ENCODE results near the gene VPS11.
A peak's percentile ranks its signal among the peaks of the same experiment; 100 is the strongest.

The VPS11 gene

DNA sequence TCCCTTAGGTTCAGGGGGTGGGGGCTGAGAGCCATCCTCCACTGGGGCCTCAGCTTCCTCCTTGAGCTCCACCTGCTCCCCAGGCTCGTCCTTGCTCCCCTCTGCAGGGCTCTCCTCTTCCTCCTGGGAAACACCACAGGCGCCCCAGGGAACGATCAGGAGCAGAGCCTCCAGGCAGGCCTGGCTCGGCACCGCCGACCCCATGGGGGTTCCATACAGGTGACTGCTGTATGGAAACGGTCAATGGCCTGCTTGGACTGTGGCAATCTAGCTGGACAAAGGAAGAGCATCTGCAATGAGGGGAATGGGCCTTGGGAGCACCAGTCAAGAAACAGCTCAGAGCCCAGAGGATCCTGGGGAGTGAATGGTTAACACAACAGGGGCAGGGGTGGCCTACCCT is 18.5 kb upstream of the VPS11 start:
- POLR2A ChIA-PET = no interaction called here
- no peak for TF ChIP-seq TARDBP (IDR thresholded peaks at IDR 0.05)
- CTCF ChIA-PET = no interaction called here
- no peak for DNase-seq (ENCODE audit: extremely low spot score)

GRCh38 chr11:119051440-119052162 is 16.0 kb upstream of the VPS11 start:
- ChIA-PET POLR2A (interaction anchor here (0.9 kb wide), 1 partner anchor 266 kb away, joined by 3 read pairs; the partner anchor contains the start of gene MCAM), CTCF (no interaction called here)
- TF ChIP-seq TARDBP (IDR thresholded peaks at IDR 0.05) (no peak), LEF1 (IDR thresholded peaks at IDR 0.05; ENCODE audit: borderline replicate concordance) (no peak), ELF4 (IDR thresholded peaks at IDR 0.05) (no peak), L3MBTL2 (conservative IDR thresholded peaks at IDR 0.05) (no peak), BHLHE40 (IDR thresholded peaks at IDR 0.05; ENCODE audit: borderline replicate concordance) (no peak), SP1 (IDR thresholded peaks at IDR 0.05) (no peak), CTBP1 (IDR thresholded peaks at IDR 0.05; ENCODE audit: borderline replicate concordance) (no peak), SUZ12 (IDR thresholded peaks at IDR 0.05) (no peak), FOXM1 (IDR thresholded peaks at IDR 0.05; ENCODE audit: borderline replicate concordance) (no peak), ARNT (IDR thresholded peaks at IDR 0.05) (no peak), FOXK2 (IDR thresholded peaks at IDR 0.05) (no peak), ZNF384 (IDR thresholded peaks at IDR 0.05) (no peak)
- TF ChIP-seq, protein P1, sequence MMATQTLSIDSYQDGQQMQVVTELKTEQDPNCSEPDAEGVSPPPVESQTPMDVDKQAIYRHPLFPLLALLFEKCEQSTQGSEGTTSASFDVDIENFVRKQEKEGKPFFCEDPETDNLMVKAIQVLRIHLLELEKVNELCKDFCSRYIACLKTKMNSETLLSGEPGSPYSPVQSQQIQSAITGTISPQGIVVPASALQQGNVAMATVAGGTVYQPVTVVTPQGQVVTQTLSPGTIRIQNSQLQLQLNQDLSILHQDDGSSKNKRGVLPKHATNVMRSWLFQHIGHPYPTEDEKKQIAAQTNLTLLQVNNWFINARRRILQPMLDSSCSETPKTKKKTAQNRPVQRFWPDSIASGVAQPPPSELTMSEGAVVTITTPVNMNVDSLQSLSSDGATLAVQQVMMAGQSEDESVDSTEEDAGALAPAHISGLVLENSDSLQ (IDR thresholded peaks at IDR 0.05) = no peak
- DNase-seq (ENCODE audit: extremely low spot score) = no peak

- TF ChIP-seq FOXA1 (IDR thresholded peaks at IDR 0.05) (no peak), LEF1 (IDR thresholded peaks at IDR 0.05; ENCODE audit: borderline replicate concordance) (no peak), HDGF (IDR thresholded peaks at IDR 0.05; ENCODE audit: borderline replicate concordance) (no peak), CTBP1 (IDR thresholded peaks at IDR 0.05; ENCODE audit: borderline replicate concordance) (no peak), ARNT (IDR thresholded peaks at IDR 0.05) (no peak), SP1 (IDR thresholded peaks at IDR 0.05) (no peak), TARDBP (IDR thresholded peaks at IDR 0.05) (no peak), ELF4 (IDR thresholded peaks at IDR 0.05) (no peak), NFRKB (IDR thresholded peaks at IDR 0.05) (no peak), FOXM1 (IDR thresholded peaks at IDR 0.05; ENCODE audit: borderline replicate concordance) (no peak), ZNF384 (IDR thresholded peaks at IDR 0.05) (no peak), FOXK2 (IDR thresholded peaks at IDR 0.05) (no peak), SUZ12 (IDR thresholded peaks at IDR 0.05) (no peak), BHLHE40 (IDR thresholded peaks at IDR 0.05; ENCODE audit: borderline replicate concordance) (no peak), L3MBTL2 (conservative IDR thresholded peaks at IDR 0.05) (no peak)
- TF ChIP-seq, protein P1 (IDR thresholded peaks at IDR 0.05) = no peak
- POLR2A ChIA-PET = no interaction called here
- no peak for DNase-seq (ENCODE audit: extremely low spot score)
- CTCF ChIA-PET = no interaction called here
Observed at GRCh38 chr11:119052163-119052814, 15.3 kb upstream of the VPS11 start.

DNA sequence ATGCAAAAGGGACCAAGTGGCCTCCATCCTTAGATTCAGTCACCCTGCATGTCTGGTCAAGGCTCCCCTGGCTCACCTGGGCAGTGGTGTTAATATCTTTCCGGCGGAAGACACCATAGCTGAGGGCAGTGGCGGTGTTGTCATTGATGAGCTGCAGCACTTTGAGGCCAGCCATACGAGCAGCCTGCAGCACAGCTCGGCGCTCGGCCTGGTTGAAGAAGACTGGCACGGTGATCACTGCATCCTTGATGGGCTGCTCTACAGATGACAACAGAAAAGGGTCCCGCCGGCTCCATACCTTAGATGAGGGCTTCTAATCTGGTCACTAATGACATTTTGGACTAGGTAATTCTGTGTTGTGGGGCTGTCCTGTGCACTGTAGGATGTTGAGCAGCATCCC is 13.2 kb upstream of the VPS11 start:
- DNase-seq (ENCODE audit: extremely low spot score) = no peak
- TF ChIP-seq FOXM1 (IDR thresholded peaks at IDR 0.05; ENCODE audit: borderline replicate concordance) (no peak), L3MBTL2 (conservative IDR thresholded peaks at IDR 0.05) (no peak), CTBP1 (IDR thresholded peaks at IDR 0.05; ENCODE audit: borderline replicate concordance) (no peak), TARDBP (IDR thresholded peaks at IDR 0.05) (no peak), FOXA1 (IDR thresholded peaks at IDR 0.05) (no peak), SUZ12 (IDR thresholded peaks at IDR 0.05) (no peak), ZNF384 (IDR thresholded peaks at IDR 0.05) (no peak), LEF1 (IDR thresholded peaks at IDR 0.05; ENCODE audit: borderline replicate concordance) (no peak), SP1 (IDR thresholded peaks at IDR 0.05) (no peak)
- TF ChIP-seq, protein P1 (IDR thresholded peaks at IDR 0.05) = no peak
- ChIA-PET CTCF (no interaction called here), POLR2A (interaction anchor here (2.7 kb wide), 1 partner anchor 41 kb away, joined by 17 read pairs; a partner anchor contains a TSS)

- CTCF ChIA-PET = interaction anchor here (0.8 to 1.3 kb wide), 3 partner anchors 9 to 118 kb away, joined by 4 to 7 read pairs (median 4); partner anchors contain the start of gene VPS11
- TF ChIP-seq TARDBP (IDR thresholded peaks at IDR 0.05) (no peak), L3MBTL2 (conservative IDR thresholded peaks at IDR 0.05) (no peak), HDGF (IDR thresholded peaks at IDR 0.05; ENCODE audit: borderline replicate concordance) (no peak), SP1 (IDR thresholded peaks at IDR 0.05) (no peak)
- POLR2A ChIA-PET = interaction anchor here (0.6 to 2.9 kb wide), 15 partner anchors 8 to 265 kb away, joined by 3 to 28 read pairs (median 5); partner anchors contain the start of genes C2CD2L, CENATAC, DDX6 and HMBS
- no peak for DNase-seq (ENCODE audit: extremely low spot score)
Observed at GRCh38 chr11:119055901-119056300, 11.7 kb upstream of the VPS11 start.

DNA sequence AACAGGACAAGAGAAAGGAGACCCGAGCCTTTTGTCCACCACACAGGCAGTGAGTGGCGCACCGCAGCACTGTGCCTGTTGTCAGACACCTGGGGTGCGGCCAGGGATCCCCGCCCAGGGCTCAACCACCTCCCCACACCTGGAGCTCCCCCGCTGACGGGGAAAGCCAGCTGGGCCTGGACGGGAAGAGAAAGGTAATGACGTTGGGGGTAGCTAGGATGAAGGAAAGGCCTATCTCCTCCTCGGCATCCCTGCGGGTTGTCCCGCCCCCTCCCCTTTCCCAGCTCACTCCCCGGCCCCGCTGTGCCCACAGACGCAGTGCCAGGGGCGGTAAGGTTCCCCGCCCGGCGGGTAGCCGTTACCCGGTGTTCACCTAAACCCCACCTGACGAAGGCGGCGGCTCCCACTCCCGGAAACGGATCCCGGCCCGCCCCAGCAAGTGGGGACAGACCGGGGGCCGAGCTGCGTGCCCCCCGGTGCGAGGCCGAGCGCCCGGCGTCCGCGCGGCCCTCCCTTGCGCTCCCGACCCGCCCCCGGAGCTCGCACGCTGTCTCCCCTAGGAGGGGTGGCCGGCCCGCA is 11.1 kb upstream of the VPS11 start:
- POLR2A ChIA-PET = interaction anchor here (0.6 to 2.9 kb wide), 16 partner anchors 9 to 265 kb away, joined by 3 to 28 read pairs (median 4); partner anchors contain the start of genes C2CD2L, CENATAC, DDX6 and DPAGT1
- CTCF ChIA-PET = interaction anchor here (1.3 kb wide), 2 partner anchors 9 to 11 kb away, joined by 4 read pairs; partner anchors contain the start of gene VPS11
- peak; percentile 33 for DNase-seq (ENCODE audit: extremely low spot score)
- TF ChIP-seq SP1 (IDR thresholded peaks at IDR 0.05) (no peak), FOXA1 (IDR thresholded peaks at IDR 0.05) (no peak), FOXM1 (IDR thresholded peaks at IDR 0.05; ENCODE audit: borderline replicate concordance) (no peak), L3MBTL2 (conservative IDR thresholded peaks at IDR 0.05) (no peak), ELF4 (IDR thresholded peaks at IDR 0.05) (no peak)
- TF ChIP-seq, protein P1 (IDR thresholded peaks at IDR 0.05) = no peak

Measured in HEK293T (cell line).